ENCODE measurements around the gene GOSR1.
"Not testable (repeated sequence)": the region's sequence is repeated elsewhere in the genome, so short reads cannot be mapped to it uniquely, and the experiment has no call there.

The GOSR1 gene

DNA sequence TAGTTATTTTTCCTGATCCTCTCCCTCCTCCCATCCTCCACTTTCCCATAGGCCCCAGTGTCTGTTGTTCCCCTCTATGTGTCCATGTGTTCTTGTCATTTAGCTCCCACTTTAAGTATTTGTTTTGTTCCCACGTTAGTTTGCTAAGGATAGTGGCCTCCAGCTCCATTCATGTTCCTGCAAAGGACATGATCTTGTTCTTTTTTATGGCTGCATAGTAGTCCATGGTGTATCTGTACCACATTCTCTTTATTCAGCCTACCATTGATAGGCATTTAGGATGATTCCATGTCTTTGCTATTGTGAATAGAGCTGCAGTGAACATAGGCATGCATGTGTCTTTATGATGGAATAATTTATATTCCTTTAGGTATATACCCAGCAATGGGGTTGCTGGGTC lies 60.5 kb downstream of the GOSR1 start:
- in situ Hi-C loops (cut with MboI; ENCODE audit: low sequenced_read_pairs) = not testable (repeated sequence)

DNA sequence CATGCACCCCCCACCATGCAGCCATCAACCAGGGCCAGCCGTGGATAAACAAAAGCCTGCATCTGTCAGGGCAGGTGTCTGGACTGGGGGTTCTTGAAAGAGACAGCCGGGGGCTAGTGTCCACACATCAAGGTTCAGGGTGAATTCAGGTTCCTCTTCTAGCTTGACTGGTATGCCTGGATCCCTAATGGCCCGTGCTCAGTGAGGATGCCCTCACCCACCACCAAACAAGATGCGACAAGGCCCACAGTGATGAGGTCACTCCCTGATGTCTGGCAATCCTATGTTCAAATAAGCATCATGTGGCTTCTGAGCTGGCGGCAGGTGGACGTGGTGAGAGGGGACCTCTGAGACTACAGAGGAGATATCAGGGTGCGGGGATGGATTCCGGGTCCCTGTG lies 64.6 kb downstream of the GOSR1 start:
- in situ Hi-C loops (cut with MboI; ENCODE audit: low sequenced_read_pairs) = no loop called here

DNA sequence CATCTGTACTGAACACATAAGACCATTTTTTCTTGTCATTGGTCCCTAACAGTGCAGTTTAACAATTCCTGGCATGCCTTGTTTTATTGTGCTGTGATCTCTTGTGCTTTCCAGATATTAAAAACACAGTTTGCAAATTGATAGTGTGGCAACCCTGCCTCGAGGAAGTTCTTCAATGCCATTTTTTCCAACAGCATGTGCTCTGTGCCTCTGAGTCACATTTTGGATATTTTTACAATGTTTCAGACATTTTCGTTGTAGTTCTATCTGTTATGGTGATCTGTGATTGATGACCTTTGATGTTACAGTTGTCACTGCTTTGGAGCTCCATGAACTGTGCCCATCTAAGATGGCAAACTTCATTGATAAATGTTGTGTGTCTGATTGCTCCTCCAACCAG lies 66.2 kb downstream of the GOSR1 start:
- in situ Hi-C loops (cut with MboI; ENCODE audit: low sequenced_read_pairs) = no loop called here

DNA sequence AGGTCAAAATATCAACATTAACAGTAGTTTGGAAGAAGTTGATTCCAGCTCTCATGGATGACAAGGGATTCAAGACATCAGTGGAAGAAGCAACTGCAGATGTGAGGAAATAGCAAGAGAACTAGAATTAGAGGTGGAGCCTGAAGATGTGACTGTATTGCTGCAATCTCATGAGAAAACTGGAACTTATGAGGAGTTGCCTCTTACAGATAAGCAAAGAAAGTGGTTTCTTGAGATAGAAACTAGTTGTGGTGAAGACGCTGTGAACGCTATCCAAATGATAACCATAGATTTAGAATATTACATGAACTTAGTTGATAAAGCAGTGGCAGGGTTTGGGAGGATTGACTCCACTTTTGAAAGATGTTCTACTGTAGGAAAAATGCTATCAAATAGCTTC lies 67.8 kb downstream of the GOSR1 start:
- in situ Hi-C loops (cut with MboI; ENCODE audit: low sequenced_read_pairs) = no loop called here

DNA sequence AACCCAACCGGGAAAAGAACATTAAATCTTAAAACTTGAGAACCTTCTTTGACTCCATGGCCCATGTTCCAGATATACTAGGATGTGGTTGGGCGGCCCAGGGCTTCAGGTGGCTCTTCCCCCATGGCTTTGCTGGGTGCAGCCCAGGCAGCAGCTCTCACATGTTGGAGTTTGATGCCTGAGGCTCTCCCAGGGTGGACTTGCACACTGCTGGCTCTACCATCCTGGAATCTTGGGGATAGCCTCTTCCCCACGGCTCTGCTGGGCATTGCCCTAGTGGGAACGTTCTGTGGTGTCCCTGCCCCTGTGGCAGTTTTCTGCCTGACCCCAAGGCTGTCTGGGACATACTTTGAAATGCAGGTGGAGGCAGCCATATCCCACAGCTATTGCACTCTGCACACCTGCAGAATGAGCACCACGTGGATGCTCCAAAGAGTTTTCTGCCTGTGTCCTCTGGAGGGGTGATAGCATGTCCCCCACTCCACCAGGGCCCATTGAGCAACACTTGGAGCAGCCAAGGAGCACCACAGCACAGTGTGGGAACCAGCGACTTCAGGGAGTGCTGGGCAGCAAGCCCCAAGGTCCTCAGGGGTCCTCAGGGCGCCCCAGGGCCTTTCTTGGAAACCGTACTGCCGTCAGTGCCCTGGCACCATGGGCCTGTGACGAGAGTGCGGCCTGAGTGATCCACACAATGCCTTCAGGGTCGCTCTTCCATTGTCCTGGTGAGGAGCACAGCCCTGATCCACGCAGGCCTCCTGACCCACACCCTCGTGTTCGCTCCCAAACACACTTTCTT lies 70.8 kb downstream of the GOSR1 start:
- in situ Hi-C loops (cut with MboI; ENCODE audit: low sequenced_read_pairs) = no loop called here

DNA sequence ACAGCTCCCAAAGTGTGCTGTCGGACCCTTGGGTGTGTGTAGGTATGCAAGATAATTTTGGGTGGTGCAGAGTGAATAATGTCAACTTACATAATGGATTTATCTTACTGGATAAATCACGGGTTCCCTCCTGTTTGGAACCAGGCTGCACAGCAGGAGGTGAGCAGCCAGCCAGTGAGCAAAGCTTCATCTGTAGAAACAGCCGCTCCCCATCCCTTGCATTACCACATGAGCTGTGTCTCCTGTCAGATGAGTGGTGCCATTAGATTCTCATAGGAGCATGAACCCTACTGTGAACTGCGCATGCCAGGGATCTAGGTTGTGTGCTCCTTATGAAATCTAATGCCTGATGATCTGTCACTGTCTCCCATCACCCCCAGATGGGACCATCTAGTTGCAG lies 72.0 kb downstream of the GOSR1 start:
- in situ Hi-C loops (cut with MboI; ENCODE audit: low sequenced_read_pairs) = not testable (repeated sequence)

DNA sequence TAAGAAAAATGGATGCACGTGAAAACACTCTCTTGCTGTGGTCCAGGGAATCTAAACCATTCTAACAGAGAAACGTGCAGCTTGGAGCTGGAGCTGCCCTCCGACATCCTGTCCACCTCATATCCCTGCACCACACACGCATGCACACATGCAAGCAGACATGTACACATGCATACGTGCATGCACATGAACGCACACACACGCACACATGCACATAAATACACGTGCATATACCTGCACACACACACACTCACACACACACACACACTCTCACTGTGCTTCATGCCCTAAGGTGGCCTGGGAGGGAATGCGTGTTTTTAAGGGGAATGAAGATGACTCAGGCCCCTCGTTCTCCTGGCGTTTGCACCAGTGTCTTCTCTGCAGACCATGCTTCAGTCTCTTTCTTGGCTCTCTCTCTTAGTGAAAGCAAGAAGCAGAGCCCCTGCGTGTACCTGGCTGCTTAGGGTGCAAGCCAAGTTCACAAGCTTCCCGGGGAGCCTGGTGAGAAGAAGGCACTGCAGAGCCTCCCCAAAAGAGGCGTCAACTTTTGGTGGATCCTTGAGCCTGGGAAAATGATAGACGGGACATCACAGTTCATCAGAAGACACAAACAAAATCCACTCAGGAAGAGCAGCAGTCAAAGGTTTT lies 72.8 kb downstream of the GOSR1 start:
- in situ Hi-C loops (cut with MboI; ENCODE audit: low sequenced_read_pairs) = no loop called here

DNA sequence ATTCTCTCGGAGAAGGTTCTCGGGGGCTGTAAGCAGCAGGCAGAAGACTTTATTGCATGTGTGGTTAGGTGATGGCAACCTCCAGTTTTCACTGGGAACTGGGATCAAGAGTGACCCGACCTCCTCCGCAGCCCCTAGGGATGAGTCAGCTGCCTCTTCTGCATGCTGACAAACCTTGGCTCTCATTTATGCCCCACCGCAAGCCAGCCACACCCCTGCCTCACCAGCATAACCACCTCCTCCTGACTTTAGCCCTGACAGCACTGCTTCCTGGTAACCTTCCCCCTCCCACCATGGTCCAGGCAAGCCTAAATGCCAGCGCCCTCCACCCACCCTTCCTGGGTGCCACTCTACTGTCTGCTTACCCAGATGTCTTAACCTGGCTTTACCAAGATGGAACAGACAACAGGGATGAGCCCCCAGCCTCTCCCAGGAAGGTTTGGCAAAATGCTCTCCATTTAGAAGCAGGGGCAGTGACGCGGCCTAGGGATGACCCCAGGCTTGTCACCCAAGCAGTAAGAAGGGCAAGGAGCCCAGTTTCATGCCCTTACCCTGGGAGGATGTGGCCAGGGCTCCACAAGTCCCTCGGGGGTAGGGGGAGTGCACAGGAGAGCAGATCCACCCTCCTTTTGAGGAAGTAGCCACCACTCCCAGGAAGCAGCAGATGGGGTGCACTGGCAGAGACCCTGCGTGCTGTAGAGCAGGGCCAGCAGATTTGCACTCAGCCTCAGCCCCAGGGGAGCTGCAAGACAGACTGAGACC lies 73.5 kb downstream of the GOSR1 start:
- in situ Hi-C loops (cut with MboI; ENCODE audit: low sequenced_read_pairs) = no loop called here

DNA sequence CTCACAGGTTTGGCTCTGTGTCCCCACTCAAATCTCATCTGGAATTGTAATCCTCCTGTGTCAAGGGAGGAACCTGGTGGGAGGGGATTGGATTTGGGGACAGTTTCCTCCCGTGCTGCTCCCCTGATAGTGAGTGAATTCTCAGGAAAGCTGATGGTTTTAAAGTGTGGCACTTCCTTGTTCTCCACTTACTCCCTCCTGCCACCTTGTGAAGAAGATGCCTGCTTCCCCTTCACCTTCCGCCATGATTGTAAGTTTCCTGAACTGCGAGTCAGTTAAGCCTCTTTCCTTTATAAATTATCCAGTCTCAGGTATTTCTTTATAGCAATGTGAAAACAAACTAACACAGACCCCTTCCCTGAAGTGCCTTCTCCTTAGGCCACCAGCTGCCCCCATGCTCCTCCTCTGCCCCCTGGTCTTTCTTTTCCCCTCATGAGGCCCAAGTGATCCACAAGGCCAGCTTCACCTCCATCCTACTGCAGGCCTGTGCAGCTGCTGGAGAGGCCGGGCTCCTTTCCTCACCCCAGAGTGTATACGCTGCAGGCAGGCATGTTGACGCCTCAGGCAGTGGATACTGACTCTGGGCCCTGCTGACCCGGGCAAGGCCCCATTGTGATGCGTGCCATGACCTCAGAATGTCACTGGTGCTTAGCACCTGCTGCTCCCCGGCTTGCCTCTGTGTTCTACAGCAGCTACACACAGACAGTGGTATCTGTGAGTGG lies 74.2 kb downstream of the GOSR1 start:
- in situ Hi-C loops (cut with MboI; ENCODE audit: low sequenced_read_pairs) = not testable (repeated sequence)

DNA sequence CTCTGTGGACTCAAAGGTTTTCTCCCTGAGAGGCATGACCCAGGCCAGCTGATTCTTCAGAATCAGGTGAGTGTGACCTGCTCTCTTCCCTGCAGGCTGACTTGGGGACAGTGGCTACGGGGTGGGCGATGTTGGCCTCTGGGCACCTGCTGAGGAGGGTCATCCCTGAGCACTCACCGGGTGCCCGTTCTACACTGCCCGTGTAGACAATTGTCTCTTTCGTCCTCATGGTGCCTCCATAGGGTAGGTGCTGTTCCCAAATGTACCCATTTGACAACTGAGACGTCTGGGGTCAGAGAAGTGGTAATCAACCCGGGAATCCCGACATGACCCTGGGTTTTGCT lies 74.8 kb downstream of the GOSR1 start:
- in situ Hi-C loops (cut with MboI; ENCODE audit: low sequenced_read_pairs) = no loop called here

DNA sequence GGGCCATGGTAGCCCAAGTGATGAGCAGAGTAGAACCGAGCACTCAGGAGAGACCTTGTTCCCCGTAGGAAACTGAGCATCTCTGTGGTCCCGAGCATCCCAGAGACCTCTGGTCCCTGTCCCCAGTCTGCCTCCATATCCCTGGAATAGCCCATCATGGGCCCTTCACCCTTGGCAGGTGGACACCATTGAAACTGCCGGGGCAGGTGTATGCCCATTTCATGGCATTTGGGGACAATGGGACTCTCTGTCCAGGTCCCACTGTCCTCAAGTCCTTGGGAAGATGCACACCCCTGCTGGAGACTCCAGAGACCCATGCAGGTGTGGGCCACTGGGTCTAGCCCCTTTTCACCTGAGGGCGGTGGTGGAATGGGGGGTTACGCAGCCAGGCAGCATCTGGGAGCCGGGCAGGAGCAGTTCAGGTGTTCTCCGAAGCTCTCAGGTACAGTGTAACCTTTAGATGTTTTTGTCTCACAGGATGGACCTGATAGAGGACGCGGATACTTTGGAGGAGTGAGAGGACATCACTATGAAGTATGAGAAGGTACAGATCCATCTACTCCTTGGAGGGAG lies 75.9 kb downstream of the GOSR1 start:
- in situ Hi-C loops (cut with MboI; ENCODE audit: low sequenced_read_pairs) = no loop called here

DNA sequence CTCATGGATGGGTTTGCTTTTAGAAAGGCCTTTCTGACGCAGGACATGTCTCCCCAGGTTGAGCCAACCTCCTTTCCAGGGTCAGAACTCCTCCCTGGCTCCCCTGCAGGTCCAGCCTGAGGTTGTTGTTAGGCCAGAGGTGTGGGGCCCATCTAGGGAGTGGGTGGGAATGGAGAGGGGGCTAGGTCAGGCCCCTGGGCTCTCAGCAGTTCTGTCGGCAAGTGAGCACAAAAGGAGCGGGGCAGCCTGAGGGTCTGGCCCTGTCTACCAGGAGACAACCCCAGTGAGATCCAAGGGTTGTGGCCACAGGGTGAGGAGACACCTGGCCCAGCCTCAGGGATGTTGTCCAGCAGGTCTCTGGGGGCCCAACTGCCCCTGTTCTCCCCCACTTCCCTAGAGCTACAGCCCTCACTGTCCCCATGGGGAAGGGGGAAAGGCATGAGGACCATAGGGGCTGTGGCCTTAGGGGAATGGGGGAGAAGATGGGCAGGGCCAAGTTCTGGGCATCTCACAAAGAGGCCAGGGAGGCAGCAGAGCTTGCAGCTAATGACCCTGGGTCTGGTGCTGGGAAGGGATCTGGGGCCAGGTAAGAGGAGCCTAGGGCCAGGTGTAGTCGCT lies 76.7 kb downstream of the GOSR1 start:
- in situ Hi-C loops (cut with MboI; ENCODE audit: low sequenced_read_pairs) = not testable (repeated sequence)

DNA sequence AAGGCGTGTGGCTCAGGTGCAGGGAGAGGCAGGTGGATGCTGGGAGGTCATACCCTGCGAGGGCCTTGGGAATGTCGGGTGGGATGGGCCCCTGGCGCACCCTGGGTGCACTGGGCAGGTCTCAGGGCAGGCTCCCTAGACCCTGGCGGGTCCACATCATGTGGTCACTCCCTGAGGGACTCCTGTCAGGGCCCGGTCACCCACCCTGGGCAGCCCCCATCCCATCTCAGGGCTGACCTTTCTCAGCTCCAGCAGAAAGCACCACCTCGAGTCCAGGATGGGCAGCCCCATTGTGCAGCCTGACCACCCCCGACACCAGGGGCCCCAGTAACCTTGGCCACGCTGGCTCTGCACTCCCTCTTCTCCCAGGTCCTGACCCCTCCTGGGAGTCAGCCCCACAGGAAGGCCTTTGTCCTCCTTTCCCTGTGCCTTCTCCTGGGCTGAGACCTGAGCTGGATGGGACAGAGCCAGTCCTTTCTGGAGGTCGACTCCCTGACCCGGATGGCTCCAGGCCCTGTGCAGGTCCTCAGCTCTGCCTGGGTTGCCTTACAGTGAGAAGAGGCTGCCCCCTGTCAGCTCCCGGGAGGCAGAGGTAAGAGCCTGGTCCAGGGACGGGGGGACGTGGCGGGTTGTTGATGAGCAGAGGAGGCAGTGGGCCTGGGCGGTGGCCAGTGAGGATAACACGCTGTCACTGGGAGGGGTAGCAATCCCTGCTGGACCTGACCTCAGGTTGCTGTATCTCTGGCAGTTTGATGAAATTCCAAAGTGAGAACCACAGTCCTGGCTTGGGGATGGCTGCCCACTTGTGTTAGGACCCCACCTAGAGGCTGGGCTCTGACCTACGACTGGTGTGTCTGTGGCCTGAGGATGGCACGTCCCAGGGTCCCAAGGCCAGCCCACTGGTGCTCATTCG lies 77.9 kb downstream of the GOSR1 start:
- in situ Hi-C loops (cut with MboI; ENCODE audit: low sequenced_read_pairs) = no loop called here

DNA sequence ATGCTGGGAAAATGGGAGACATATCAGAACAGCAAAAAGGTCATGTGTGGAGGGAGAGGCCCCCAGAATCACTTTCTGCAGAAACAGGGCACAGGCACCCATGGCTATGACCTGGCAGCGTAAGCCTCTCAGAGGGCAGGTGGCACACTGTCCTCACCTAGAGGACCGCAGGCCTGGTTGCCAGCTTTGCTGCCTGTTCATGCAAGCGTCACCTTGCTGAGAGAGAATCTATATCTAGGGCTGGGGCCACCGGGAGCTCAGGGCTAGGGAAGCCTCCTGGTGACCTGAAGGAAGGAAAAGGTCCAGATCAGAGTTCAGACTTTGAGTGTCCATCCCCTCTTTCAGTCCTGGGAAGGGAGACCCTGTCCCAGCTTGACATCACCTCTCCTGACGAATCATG lies 78.7 kb downstream of the GOSR1 start:
- in situ Hi-C loops (cut with MboI; ENCODE audit: low sequenced_read_pairs) = no loop called here

DNA sequence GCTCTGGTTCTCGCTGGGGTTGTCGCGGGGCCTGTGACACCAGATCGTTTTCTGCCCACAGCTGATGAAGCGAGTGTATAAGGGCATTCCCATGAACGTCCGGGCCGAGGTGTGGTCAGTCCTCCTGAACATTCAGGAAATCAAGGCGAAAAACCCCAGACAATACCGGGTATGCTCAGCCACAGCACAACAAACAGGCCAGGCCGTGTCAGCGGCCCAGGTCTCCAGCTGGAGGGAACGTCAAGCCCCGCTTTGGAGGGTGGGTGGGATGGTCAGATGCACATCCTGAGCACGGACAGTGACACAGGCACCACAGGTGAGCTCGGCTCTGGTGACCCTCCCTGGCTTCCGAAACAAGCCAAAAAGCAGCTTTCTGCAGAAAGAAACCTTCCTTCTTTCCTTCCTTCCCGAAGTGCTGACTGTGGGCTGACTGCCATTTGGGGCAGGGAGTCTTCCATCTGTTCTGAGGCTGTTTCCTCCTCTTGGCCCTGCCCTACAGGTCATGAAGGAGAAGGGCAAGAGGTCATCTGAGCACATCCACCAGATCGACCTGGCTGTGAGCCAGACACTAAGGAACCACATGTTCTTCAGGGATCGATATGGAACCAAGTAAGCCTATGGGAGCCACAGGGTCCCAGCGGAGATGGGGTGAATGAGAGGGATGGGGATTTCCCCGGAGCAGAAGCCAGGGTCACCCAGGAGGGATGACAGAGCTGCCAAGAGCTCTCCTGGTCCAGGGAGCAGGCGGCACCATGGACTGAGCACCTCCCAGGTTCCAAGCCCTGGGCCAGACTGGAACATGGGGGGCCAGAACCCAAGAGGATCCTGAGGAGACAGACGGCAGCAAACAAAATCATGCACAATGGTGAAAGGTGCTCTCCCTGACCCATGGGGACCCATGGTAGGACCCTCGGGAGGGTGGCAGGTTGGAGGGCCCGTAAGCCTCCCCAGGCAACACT lies 79.4 kb downstream of the GOSR1 start:
- in situ Hi-C loops (cut with MboI; ENCODE audit: low sequenced_read_pairs) = no loop called here

DNA sequence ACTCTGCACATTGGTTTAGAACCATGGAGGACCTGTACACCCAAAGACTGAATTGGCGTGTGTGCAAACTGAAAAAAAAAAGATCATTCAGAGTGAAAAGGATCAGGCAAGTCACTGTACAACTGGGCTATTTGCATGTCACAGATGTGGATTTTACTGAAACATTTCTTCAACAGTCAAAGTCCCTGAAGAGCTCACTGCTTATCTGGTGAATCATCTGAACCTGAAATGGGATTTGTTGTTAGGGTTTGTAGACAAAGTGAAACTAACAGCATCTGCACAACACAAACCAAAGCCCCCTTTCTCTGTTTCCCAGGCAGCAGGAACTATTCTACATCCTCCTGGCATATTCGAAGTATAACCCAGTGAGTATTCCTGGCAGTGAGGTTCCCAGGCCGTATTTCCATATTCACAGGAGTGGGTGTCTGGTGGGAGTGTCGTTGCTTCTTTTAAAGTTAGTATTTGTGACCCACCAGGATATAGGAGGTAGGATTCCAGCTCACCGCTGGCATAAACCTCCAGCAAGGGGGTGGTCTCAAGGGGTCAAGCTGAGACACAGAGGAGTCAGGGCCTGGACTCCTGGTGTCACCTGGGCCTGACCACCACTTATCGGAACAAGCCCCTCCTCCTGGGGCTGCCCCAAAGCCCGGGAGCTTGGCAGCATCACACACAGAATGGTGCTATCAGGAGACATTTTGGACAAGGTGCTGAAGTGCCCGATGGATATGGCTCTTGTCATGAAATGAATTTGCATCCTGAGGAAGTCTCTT lies 80.9 kb downstream of the GOSR1 start:
- in situ Hi-C loops (cut with MboI; ENCODE audit: low sequenced_read_pairs) = no loop called here

DNA sequence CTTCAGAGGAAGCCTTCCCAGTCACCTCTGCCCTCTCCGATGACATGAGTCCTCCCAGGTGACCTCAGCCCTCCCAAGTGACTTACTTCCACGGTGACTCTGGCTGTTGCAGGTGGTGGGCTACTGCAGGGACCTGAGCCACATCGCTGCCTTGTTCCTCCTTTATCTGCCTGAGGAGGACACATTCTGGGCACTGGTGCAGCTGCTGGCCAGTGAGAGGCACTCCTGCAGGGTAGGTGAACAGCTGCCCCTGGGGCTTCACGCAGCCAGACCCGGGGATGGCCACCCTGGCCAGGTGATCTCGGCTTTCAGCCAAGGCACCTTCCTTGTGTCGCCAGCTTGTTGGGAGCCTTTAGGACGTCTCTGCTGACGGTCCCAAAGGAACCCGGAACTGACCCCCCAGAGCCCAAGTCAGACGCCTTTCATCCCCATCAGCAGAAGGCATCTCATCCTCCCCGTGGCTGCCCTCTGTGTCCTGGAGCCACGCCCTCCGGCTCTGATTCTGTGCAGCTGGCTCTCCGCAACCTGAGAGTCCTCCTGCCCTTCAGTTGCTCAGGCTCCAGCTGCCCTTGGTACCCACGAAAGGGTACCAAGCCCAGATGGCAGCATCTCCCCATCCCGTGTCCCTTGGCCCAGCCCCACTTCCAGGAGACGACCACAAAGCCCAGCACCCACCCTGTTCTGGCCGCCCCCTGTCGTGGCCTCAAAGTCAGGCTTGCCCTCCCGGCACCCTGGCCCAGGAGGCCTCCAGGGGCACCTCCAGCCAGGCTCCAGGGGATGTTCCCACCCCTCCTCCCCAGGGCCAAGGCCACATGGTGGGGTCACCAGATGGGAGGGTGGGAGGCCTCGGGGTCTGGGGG lies 81.7 kb downstream of the GOSR1 start:
- in situ Hi-C loops (cut with MboI; ENCODE audit: low sequenced_read_pairs) = no loop called here
